K562 treated with DMSO at 1 percent for 12 hours (cell line): ENCODE measurements around the gene EID2. TPM values are rescaled to one million over a fixed set of nuclear protein-coding genes. Genes with fewer than 3 reads are reported as not detected.

ENCODE experiments used
- total RNA-seq: library from RNA; unstranded; fragments of 300-600 nt; gene quantifications from 2 replicates; pipeline ENCODE4 v1.2.3, GENCODE V29; 2022; ENCODE audit not compliant: insufficient read depth

Gene EID2, protein sequence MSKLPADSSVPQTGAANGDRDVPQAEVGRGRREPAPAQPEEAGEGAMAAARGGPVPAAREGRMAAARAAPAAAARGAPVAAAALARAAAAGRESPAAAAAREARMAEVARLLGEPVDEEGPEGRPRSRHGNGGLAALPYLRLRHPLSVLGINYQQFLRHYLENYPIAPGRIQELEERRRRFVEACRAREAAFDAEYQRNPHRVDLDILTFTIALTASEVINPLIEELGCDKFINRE
- total RNA-seq: 19.1 and 23.0 TPM in 2 replicates

DNA sequence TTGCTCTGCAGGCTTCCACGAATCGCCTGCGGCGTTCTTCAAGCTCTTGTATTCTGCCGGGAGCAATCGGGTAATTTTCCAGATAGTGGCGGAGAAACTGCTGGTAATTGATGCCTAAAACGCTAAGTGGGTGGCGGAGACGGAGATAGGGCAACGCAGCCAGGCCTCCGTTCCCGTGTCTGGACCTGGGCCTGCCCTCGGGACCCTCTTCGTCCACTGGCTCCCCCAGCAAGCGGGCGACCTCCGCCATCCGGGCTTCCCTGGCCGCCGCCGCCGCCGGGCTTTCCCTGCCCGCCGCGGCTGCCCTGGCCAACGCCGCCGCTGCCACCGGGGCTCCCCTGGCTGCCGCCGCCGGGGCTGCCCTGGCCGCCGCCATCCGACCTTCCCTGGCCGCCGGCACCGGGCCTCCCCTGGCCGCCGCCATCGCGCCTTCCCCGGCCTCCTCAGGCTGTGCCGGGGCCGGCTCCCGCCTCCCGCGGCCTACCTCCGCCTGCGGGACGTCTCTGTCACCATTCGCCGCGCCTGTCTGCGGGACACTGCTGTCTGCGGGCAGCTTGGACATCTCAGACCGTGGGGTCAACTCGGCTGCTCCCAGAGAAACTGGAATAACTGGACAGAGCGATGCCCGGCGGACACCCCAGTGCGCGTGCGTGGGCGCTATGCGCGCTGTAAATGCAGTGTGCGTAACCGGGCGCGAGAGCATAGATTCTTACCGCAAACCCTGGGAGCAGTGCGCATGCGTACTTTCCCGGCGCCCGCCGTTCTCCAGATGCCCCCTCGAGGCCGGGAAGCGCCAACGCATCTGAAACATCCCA, at the start of gene EID2:
Gene EID2, minus strand, starts transcription at position 644 of the 815 bp plus-strand sequence. Its CDS starts 82 bp downstream, at position 562.

DNA sequence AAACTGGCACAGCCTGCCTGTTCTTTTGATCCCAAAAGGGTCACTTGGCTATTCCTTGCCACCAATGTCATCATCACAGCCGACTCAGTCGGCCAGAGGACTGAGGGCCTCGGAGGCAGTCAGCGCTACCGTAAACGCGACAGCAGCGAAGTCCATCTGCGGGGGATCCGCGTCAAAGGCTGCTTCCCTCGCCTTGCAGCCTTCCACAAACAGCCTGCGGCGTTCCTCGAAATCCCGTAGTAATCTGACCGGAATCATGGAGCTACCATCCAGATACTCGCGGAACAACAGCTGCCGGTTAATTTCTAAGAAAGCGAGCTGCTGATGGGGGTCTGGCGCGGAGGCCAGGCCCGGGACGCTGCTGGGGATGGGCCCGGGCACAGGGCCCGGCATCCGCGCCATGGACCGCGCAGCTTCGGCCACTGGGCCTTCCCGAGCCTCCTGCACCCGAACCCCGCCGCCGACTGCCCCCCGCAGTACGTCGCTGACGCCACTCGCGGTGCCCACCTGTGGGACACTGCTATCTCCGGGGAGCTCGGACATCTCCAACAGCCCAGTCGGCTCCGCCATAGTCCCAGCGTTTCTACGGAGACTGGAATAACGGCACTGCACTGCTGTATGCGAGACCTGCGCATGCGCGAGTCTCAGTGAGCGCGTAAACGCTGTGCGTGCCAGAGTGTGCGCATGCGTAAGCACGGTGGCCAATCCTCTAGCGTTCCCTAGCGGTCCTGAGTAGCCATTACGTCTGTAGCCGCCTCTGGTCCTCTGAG, 7.5 kb downstream of the EID2 start, which contains the start of gene EID2B:
Gene EID2B, minus strand, starts transcription at position 620 of the 770 bp plus-strand sequence. Its CDS starts 50 bp downstream, at position 570.

DNA sequence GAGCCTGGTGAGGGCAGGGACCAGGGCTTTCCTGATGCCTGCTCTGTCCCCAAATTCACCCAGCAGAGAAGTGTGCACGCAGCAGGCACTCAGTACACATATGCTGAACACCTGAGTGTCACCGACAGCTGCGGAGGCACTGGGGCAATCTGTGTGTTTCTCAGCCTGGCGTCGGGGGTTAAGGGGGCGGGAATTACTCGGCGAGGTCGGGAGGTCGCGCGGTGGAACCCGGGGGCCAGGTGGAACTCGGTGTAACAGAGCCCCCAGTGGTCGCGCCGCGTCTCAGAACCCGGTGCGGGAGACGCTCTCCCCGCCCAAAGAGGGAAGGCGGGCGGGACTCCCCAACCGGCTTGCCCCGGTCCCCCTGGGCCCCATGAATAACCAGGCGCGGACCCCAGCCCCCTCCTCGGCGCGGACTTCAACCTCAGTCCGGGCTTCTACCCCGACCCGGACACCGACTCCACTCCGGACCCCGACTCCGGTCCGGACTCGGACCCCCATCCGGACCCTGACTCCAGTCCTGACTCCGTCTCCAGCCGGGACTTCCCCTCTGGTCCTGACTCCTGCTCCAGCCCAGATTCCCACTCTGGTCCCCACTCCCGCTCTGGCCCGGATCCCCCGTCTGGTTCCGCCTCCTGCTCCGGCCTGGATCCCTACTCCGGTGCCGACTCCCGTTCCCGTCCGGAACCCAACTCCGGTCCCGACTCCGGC, 25.0 kb downstream of the EID2 start, which contains the start of gene SELENOV:
Gene SELENOV, plus strand, starts transcription at position 300 of the 711 bp plus-strand sequence. Its CDS starts 74 bp downstream, at position 374.

DNA sequence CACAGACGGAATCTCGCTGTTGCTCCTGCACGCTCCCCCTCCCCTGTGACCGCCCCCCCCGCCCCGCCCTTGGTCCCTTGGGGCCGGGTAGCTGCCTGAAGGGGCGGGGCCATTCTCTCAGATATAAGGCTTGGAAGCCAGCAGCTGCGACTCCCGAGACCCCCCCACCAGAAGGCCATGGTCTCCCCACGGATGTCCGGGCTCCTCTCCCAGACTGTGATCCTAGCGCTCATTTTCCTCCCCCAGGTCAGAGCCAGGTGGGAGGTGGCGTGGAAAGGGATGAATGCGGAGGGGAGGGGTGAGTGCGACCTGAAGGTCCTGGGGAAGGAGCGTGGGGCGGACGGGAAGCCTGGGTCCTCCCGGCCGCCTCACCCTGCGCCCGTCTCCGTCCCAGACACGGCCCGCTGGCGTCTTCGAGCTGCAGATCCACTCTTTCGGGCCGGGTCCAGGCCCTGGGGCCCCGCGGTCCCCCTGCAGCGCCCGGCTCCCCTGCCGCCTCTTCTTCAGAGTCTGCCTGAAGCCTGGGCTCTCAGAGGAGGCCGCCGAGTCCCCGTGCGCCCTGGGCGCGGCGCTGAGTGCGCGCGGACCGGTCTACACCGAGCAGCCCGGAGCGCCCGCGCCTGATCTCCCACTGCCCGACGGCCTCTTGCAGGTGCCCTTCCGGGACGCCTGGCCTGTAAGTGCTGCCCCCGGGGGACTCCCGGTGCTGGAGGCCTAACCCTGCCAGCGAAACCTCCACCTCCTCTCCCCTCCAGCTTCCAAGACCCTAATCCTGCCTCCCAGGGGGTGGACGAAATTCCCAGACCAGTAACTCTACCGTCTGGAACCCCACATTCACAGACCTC, 40.9 kb downstream of the EID2 start, which contains the start of gene DLL3:
Gene DLL3, plus strand, starts transcription at position 150 of the 845 bp plus-strand sequence. Its CDS starts 28 bp downstream, at position 178.

Other genes starting within 250 kb of the EID2 start
- gene IFNL1, start 243.8 kb downstream of the EID2 start, total RNA-seq: not detected in 2 replicates
- gene LRFN1, start 219.3 kb downstream of the EID2 start, total RNA-seq: 6.5 and 7.8 TPM in 2 replicates
- 80.2 and 106 TPM in 2 replicates for gene GMFG, start 204.1 kb downstream of the EID2 start, total RNA-seq
- 65.8 and 145 TPM in 2 replicates for gene SAMD4B, start 197.7 kb downstream of the EID2 start, total RNA-seq
- gene PAF1, start 149.1 kb downstream of the EID2 start, total RNA-seq: 36.9 and 49.1 TPM in 2 replicates
- 19.4 and 29.2 TPM in 2 replicates for gene MED29, start 148.8 kb downstream of the EID2 start, total RNA-seq
- 14.9 and 25.6 TPM in 2 replicates for gene ZFP36, start 133.3 kb downstream of the EID2 start, total RNA-seq
- 3.2 and 10.9 TPM in 2 replicates for gene PLEKHG2, start 127.5 kb downstream of the EID2 start, total RNA-seq
- gene RPS16, start 104.2 kb downstream of the EID2 start, total RNA-seq: 8,803 and 14,511 TPM in 2 replicates
- gene SUPT5H, start 94.6 kb downstream of the EID2 start, total RNA-seq: 87.3 and 120 TPM in 2 replicates
- gene TIMM50, start 59.3 kb downstream of the EID2 start, total RNA-seq: 103 and 120 TPM in 2 replicates
- 0.70 and 2.0 TPM in 2 replicates for gene DLL3, start 41.2 kb downstream of the EID2 start, total RNA-seq
- gene SELENOV, start 25.0 kb downstream of the EID2 start, total RNA-seq: not detected in 2 replicates
- gene EID2B, start 7.3 kb downstream of the EID2 start, total RNA-seq: 4.9 and 9.6 TPM in 2 replicates
- gene LGALS13, start 62.4 kb upstream of the EID2 start, total RNA-seq: 3.8 TPM in 1 of 2 replicates, not detected in the other
- gene LGALS16, start 115.8 kb upstream of the EID2 start, total RNA-seq: not detected in 2 replicates
- not detected in 2 replicates for gene LGALS14, start 164.3 kb upstream of the EID2 start, total RNA-seq
- gene CLC, start 197.9 kb upstream of the EID2 start, total RNA-seq: not detected in 2 replicates
- gene LEUTX, start 238.7 kb upstream of the EID2 start, total RNA-seq: not detected in 2 replicates